OCI-LY7 (cell line): ENCODE results near the gene VTI1A. TPM values are rescaled to one million over a fixed set of nuclear protein-coding genes. Genes with fewer than 3 reads are reported as not detected.

Experiments
- BruUV-seq: library from RNA; stranded (reverse); fragments of 400-500 nt; replicated peaks from 2 replicates; lab custom pipeline; 2021; lab: Mats Ljungman, UMichigan
- CTCF ChIA-PET: fragments of 300-600 bp; sonication (Branson Sonifier 250); formaldehyde crosslinking; loops from one replicate; lab custom pipeline; 2022; ENCODE audit warnings: antibody characterized with exemption; ENCODE audit not compliant: unreplicated experiment; lab: Charles Lee
- POLR2A ChIA-PET: fragments of 300-600 bp; sonication (Branson Sonifier 250); formaldehyde crosslinking; loops from one replicate; lab custom pipeline; 2022; ENCODE audit warnings: antibody characterized with exemption; lab: Charles Lee
- DNase-seq: peaks from one replicate; pipeline ENCODE4 v3.0.0-alpha.2; 2015; ENCODE audit warnings: low spot score
- H2AFZ ChIP-seq: fragments of 200-600 bp; sonication (generic), shearing (Covaris generic); 2 replicates; pipeline ENCODE4 v1.6.1; 2014; ENCODE audit warnings: mild to moderate bottlenecking, antibody characterized with exemption, low read length, moderate library complexity
- H3K27ac ChIP-seq: fragments of 200-600 bp; sonication (generic); 2 replicates; pipeline ENCODE4 v1.5.1; 2014; ENCODE audit warnings: mixed run types, low read depth, mild to moderate bottlenecking, moderate library complexity, low read length, inconsistent platforms; ENCODE audit not compliant: poor library complexity, severe bottlenecking
- H3K36me3 ChIP-seq: fragments of 200-600 bp; sonication (generic); 2 replicates; pipeline ENCODE4 v1.6.1; 2014; ENCODE audit warnings: mild to moderate bottlenecking, antibody characterized with exemption, low read length, moderate library complexity, mixed read lengths; ENCODE audit not compliant: insufficient read depth
- H3K4me1 ChIP-seq: fragments of 200-600 bp; sonication (generic); 2 replicates; pipeline ENCODE4 v1.5.1; 2014; ENCODE audit warnings: mild to moderate bottlenecking, low read length; ENCODE audit not compliant: insufficient read depth, poor library complexity, severe bottlenecking
- H3K4me2 ChIP-seq: fragments of 200-600 bp; sonication (generic); 2 replicates; pipeline ENCODE4 v1.6.1; 2014; ENCODE audit warnings: mild to moderate bottlenecking, low read length
- H3K4me3 ChIP-seq: fragments of 200-600 bp; sonication (generic); 2 replicates; pipeline ENCODE4 v1.5.1; 2014; ENCODE audit warnings: mild to moderate bottlenecking, low read depth, low read length; ENCODE audit not compliant: poor library complexity, severe bottlenecking
- H3K79me2 ChIP-seq: fragments of 200-600 bp; sonication (generic); 2 replicates; pipeline ENCODE4 v1.6.1; 2016; ENCODE audit warnings: low read depth, mild to moderate bottlenecking, low read length, moderate library complexity, mixed read lengths; ENCODE audit not compliant: insufficient read depth
- H3K9me2 ChIP-seq: fragments of 200-600 bp; sonication (generic); 2 replicates; pipeline ENCODE4 v1.6.1; 2016; ENCODE audit warnings: mild to moderate bottlenecking, low read length, mixed read lengths; ENCODE audit not compliant: insufficient read depth
- H3K9me3 ChIP-seq: fragments of 200-600 bp; sonication (generic); 2 replicates; pipeline ENCODE4 v1.6.1; 2014; ENCODE audit warnings: mild to moderate bottlenecking, mixed run types, low read length, mixed read lengths
- H4K20me1 ChIP-seq: fragments of 200-600 bp; sonication (generic); 2 replicates; pipeline ENCODE4 v1.6.1; 2014; ENCODE audit warnings: mild to moderate bottlenecking, antibody characterized with exemption, low read length, moderate library complexity, mixed read lengths; ENCODE audit not compliant: insufficient read depth
- EZH2phosphoT487 ChIP-seq: fragments of 200-600 bp; sonication (generic); IDR thresholded peaks from 2 replicates; pipeline ENCODE4 v1.6.1; 2018; ENCODE audit warnings: low read depth, borderline replicate concordance, mild to moderate bottlenecking, mixed run types, antibody characterized with exemption, low read length, moderate library complexity, mixed read lengths
- intact Hi-C: fragments of 100-400 bp; cut with micrococcal nuclease; formaldehyde crosslinking; loops from one replicate; pipeline ENCODE4 v1.10.0; 2022; ENCODE audit not compliant: unreplicated experiment
- total RNA-seq, 2 experiments: library from RNA; depleted of rRNA in 1 of 2; stranded (reverse); fragments of >200 nt in 1 of 2; shearing (Covaris generic) in 1 of 2; gene quantifications; 2 replicates each; pipeline ENCODE4 v1.2.3, GENCODE V29; 2014 to 2022
- TF ChIP-seq, protein P1 (sequence below): fragments of 200-600 bp; sonication (generic); conservative IDR thresholded peaks from 2 replicates; pipeline ENCODE4 v1.5.1; 2014; ENCODE audit warnings: mild to moderate bottlenecking, antibody characterized with exemption, low read length, moderate library complexity, mixed read lengths

VTI1A gene
- total RNA-seq, 2 experiments from 2014 or later, result 39.4 to 45.2 TPM

DNA sequence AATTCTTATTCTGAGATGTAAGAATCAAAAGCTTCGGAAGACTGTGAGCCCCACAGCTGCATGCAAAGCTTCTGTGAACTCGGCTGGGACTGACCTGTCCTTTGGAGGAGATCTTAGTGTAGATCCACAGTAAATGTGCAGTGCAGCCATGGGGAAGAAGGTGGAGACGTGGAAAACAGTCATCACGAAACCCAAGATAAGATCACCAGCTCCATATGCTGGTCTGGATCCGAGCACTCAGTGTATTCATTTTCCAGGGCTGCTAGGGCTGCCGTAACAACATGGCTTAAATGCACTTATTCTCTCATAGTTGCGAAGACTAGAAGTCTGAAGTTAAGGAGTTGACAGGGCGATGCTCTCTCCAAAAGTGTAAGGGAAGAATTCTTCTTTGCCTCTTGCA is 360.0 kb downstream of the VTI1A start:
- no TSS peak for BruUV-seq
- H3K4me3 ChIP-seq, result no peak overlapping the region
- no peaks in the 10 kb centered on the region for H3K36me3 ChIP-seq
- POLR2A ChIA-PET, result no interaction called here
- no peaks in the 10 kb centered on the region for H3K9me3 ChIP-seq
- no peak overlapping the region for H3K4me2 ChIP-seq
- no peak for TF ChIP-seq EZH2phosphoT487
- TF ChIP-seq, protein P1, sequence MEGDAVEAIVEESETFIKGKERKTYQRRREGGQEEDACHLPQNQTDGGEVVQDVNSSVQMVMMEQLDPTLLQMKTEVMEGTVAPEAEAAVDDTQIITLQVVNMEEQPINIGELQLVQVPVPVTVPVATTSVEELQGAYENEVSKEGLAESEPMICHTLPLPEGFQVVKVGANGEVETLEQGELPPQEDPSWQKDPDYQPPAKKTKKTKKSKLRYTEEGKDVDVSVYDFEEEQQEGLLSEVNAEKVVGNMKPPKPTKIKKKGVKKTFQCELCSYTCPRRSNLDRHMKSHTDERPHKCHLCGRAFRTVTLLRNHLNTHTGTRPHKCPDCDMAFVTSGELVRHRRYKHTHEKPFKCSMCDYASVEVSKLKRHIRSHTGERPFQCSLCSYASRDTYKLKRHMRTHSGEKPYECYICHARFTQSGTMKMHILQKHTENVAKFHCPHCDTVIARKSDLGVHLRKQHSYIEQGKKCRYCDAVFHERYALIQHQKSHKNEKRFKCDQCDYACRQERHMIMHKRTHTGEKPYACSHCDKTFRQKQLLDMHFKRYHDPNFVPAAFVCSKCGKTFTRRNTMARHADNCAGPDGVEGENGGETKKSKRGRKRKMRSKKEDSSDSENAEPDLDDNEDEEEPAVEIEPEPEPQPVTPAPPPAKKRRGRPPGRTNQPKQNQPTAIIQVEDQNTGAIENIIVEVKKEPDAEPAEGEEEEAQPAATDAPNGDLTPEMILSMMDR, result no peak
- no peak for DNase-seq
- H3K79me2 ChIP-seq, result no peaks in the 10 kb centered on the region
- intact Hi-C loops, result no loop called here
- CTCF ChIA-PET, result no interaction called here
- no peaks in the 10 kb centered on the region for H4K20me1 ChIP-seq
- no peak overlapping the region for H3K27ac ChIP-seq
- no peak overlapping the region for H2AFZ ChIP-seq
- H3K9me2 ChIP-seq, result no peaks in the 10 kb centered on the region
- H3K4me1 ChIP-seq, result no peaks in the 10 kb centered on the region

- no TSS peak for BruUV-seq
- H3K4me1 ChIP-seq, result no peaks in the 10 kb centered on the region
- no peak overlapping the region for H3K27ac ChIP-seq
- no peaks in the 10 kb centered on the region for H3K9me2 ChIP-seq
- no peak for TF ChIP-seq EZH2phosphoT487
- TF ChIP-seq, protein P1, result no peak
- ChIA-PET POLR2A (interaction anchor here (0.5 kb wide), 1 partner anchor 140 kb away, joined by 3 read pairs; the partner anchor contains the start of gene TCF7L2), CTCF (no interaction called here)
- no peak for DNase-seq
- H3K36me3 ChIP-seq, result no peaks in the 10 kb centered on the region
- no peaks in the 10 kb centered on the region for H4K20me1 ChIP-seq
- H2AFZ ChIP-seq, result no peak overlapping the region
- H3K4me3 ChIP-seq, result no peak overlapping the region
- H3K79me2 ChIP-seq, result no peaks in the 10 kb centered on the region
- H3K4me2 ChIP-seq, result no peak overlapping the region
- H3K9me3 ChIP-seq, result no peaks in the 10 kb centered on the region
- intact Hi-C loops, result no loop called here
Observed at GRCh38 chr10:112809736-112810135, 362.7 kb downstream of the VTI1A start.

DNA sequence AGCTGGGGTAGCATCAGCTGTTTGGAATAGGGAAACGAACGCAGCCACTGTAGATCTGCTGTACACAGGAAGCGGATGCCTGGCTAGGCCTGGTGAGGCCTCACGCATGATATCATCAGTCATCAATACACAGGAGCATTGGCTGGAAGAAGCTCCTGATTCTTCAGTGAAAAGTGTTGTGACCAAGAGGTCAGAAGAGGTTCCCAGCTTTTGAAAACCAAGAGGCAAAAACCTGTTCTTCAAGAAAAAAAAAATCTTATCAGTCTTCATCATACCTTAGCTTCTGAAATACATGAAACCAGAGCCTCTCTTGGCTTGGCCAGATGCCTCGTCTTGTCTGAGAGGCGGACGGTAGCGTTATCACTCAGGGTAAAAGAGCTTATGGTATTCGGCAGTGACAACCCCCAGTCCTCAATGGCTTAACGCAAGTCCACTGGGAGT is 363.7 kb downstream of the VTI1A start:
- TF ChIP-seq EZH2phosphoT487, result no peak
- TF ChIP-seq, protein P1, result no peak
- CTCF ChIA-PET, result no interaction called here
- no peaks in the 10 kb centered on the region for H3K36me3 ChIP-seq
- no peak overlapping the region for H3K4me3 ChIP-seq
- H3K9me3 ChIP-seq, result no peaks in the 10 kb centered on the region
- intact Hi-C loops, result no loop called here
- no peaks in the 10 kb centered on the region for H3K4me1 ChIP-seq
- no peaks in the 10 kb centered on the region for H3K9me2 ChIP-seq
- H2AFZ ChIP-seq, result no peak overlapping the region
- H3K79me2 ChIP-seq, result no peaks in the 10 kb centered on the region
- H3K27ac ChIP-seq, result no peak overlapping the region
- no peak for DNase-seq
- POLR2A ChIA-PET, result interaction anchor here (0.6 kb wide), 1 partner anchor 281 kb away, joined by 3 read pairs; no protein-coding TSS in a partner anchor
- BruUV-seq, result no TSS peak
- no peaks in the 10 kb centered on the region for H4K20me1 ChIP-seq
- no peak overlapping the region for H3K4me2 ChIP-seq
